Tibial nerve (tissue), 3 donors: ENCODE results near the gene SUV39H2.

Experiments used
- CTCF ChIP-seq, 5 experiments: fragments of 200-600 bp in 3 of 5; fragments of 450-650 bp in 2 of 5; sonication (generic) in 3 of 5; IDR thresholded peaks; one replicate each; pipeline ENCODE4 v1.5.1; 2016 to 2019; ENCODE audit warnings: antibody characterized with exemption in 5 of 5, mild to moderate bottlenecking in 3 of 5, moderate library complexity in 2 of 5
- POLR2A ChIP-seq, 2 donors: fragments of 450-650 bp; IDR thresholded peaks; one replicate each; pipeline ENCODE4 v1.6.1; 2017; ENCODE audit warnings: antibody characterized with exemption in 2 of 2, mild to moderate bottlenecking in 2 of 2, moderate library complexity in 2 of 2

GRCh38 chr10:14947268-14947667, 68.6 kb downstream of the SUV39H2 start:
- TF ChIP-seq POLR2A (IDR thresholded peaks at IDR 0.05): no peak
- no peak for TF ChIP-seq CTCF (IDR thresholded peaks at IDR 0.05)
